OCI-LY7 (cell line): Measurements from ENCODE around the gene KCNAB2. TPM values are rescaled to one million over a fixed set of nuclear protein-coding genes. Genes with fewer than 3 reads are reported as not detected.

Experiments used
- BruUV-seq: library from RNA; stranded (reverse); fragments of 400-500 nt; replicated peaks from 2 replicates; lab custom pipeline; 2021; lab: Mats Ljungman, UMichigan
- CTCF ChIA-PET: fragments of 300-600 bp; sonication (Branson Sonifier 250); formaldehyde crosslinking; loops from one replicate; lab custom pipeline; 2022; ENCODE audit warnings: antibody characterized with exemption; ENCODE audit not compliant: unreplicated experiment; lab: Charles Lee
- POLR2A ChIA-PET: fragments of 300-600 bp; sonication (Branson Sonifier 250); formaldehyde crosslinking; loops from one replicate; lab custom pipeline; 2022; ENCODE audit warnings: antibody characterized with exemption; lab: Charles Lee
- DNase-seq: peaks from one replicate; pipeline ENCODE4 v3.0.0-alpha.2; 2015; ENCODE audit warnings: low spot score
- H2AFZ ChIP-seq: fragments of 200-600 bp; sonication (generic), shearing (Covaris generic); 2 replicates; pipeline ENCODE4 v1.6.1; 2014; ENCODE audit warnings: mild to moderate bottlenecking, antibody characterized with exemption, low read length, moderate library complexity
- H3K27ac ChIP-seq: fragments of 200-600 bp; sonication (generic); 2 replicates; pipeline ENCODE4 v1.5.1; 2014; ENCODE audit warnings: mixed run types, low read depth, mild to moderate bottlenecking, moderate library complexity, low read length, inconsistent platforms; ENCODE audit not compliant: poor library complexity, severe bottlenecking
- H3K36me3 ChIP-seq: fragments of 200-600 bp; sonication (generic); 2 replicates; pipeline ENCODE4 v1.6.1; 2014; ENCODE audit warnings: mild to moderate bottlenecking, antibody characterized with exemption, low read length, moderate library complexity, mixed read lengths; ENCODE audit not compliant: insufficient read depth
- H3K4me1 ChIP-seq: fragments of 200-600 bp; sonication (generic); 2 replicates; pipeline ENCODE4 v1.5.1; 2014; ENCODE audit warnings: mild to moderate bottlenecking, low read length; ENCODE audit not compliant: insufficient read depth, poor library complexity, severe bottlenecking
- H3K4me2 ChIP-seq: fragments of 200-600 bp; sonication (generic); 2 replicates; pipeline ENCODE4 v1.6.1; 2014; ENCODE audit warnings: mild to moderate bottlenecking, low read length
- H3K4me3 ChIP-seq: fragments of 200-600 bp; sonication (generic); 2 replicates; pipeline ENCODE4 v1.5.1; 2014; ENCODE audit warnings: mild to moderate bottlenecking, low read depth, low read length; ENCODE audit not compliant: poor library complexity, severe bottlenecking
- H3K79me2 ChIP-seq: fragments of 200-600 bp; sonication (generic); 2 replicates; pipeline ENCODE4 v1.6.1; 2016; ENCODE audit warnings: low read depth, mild to moderate bottlenecking, low read length, moderate library complexity, mixed read lengths; ENCODE audit not compliant: insufficient read depth
- H3K9me2 ChIP-seq: fragments of 200-600 bp; sonication (generic); 2 replicates; pipeline ENCODE4 v1.6.1; 2016; ENCODE audit warnings: mild to moderate bottlenecking, low read length, mixed read lengths; ENCODE audit not compliant: insufficient read depth
- H3K9me3 ChIP-seq: fragments of 200-600 bp; sonication (generic); 2 replicates; pipeline ENCODE4 v1.6.1; 2014; ENCODE audit warnings: mild to moderate bottlenecking, mixed run types, low read length, mixed read lengths
- H4K20me1 ChIP-seq: fragments of 200-600 bp; sonication (generic); 2 replicates; pipeline ENCODE4 v1.6.1; 2014; ENCODE audit warnings: mild to moderate bottlenecking, antibody characterized with exemption, low read length, moderate library complexity, mixed read lengths; ENCODE audit not compliant: insufficient read depth
- CTCF ChIP-seq: fragments of 200-600 bp; sonication (generic); conservative IDR thresholded peaks from 2 replicates; pipeline ENCODE4 v1.5.1; 2014; ENCODE audit warnings: mild to moderate bottlenecking, antibody characterized with exemption, low read length, moderate library complexity, mixed read lengths
- EZH2phosphoT487 ChIP-seq: fragments of 200-600 bp; sonication (generic); IDR thresholded peaks from 2 replicates; pipeline ENCODE4 v1.6.1; 2018; ENCODE audit warnings: low read depth, borderline replicate concordance, mild to moderate bottlenecking, mixed run types, antibody characterized with exemption, low read length, moderate library complexity, mixed read lengths
- intact Hi-C: fragments of 100-400 bp; cut with micrococcal nuclease; formaldehyde crosslinking; loops from one replicate; pipeline ENCODE4 v1.10.0; 2022; ENCODE audit not compliant: unreplicated experiment
- total RNA-seq, 2 experiments: library from RNA; depleted of rRNA in 1 of 2; stranded (reverse); fragments of >200 nt in 1 of 2; shearing (Covaris generic) in 1 of 2; gene quantifications; 2 replicates each; pipeline ENCODE4 v1.2.3, GENCODE V29; 2014 to 2022

The KCNAB2 gene
- total RNA-seq, 2 experiments from 2014 or later, result 46.7 to 133 TPM

GRCh38 chr1:6008696-6009095 is 37.0 kb upstream of the KCNAB2 start:
- no peaks in the 10 kb centered on the region for H3K36me3 ChIP-seq
- no peak overlapping the region for H3K4me2 ChIP-seq
- H3K4me1 ChIP-seq, result no peaks in the 10 kb centered on the region
- no peaks in the 10 kb centered on the region for H3K79me2 ChIP-seq
- no peak overlapping the region for H3K4me3 ChIP-seq
- no peak overlapping the region for H2AFZ ChIP-seq
- ChIA-PET POLR2A (no interaction called here), CTCF (no interaction called here)
- no peaks in the 10 kb centered on the region for H3K9me2 ChIP-seq
- no peaks in the 10 kb centered on the region for H3K9me3 ChIP-seq
- TF ChIP-seq CTCF (no peak), EZH2phosphoT487 (no peak)
- DNase-seq, result no peak
- no peak overlapping the region for H3K27ac ChIP-seq
- no peaks in the 10 kb centered on the region for H4K20me1 ChIP-seq
- intact Hi-C loops, result no loop called here
- BruUV-seq, result no TSS peak

- no peak overlapping the region for H3K27ac ChIP-seq
- no peaks in the 10 kb centered on the region for H3K9me3 ChIP-seq
- no peaks in the 10 kb centered on the region for H3K4me1 ChIP-seq
- DNase-seq, result no peak
- H3K79me2 ChIP-seq, result no peaks in the 10 kb centered on the region
- no peaks in the 10 kb centered on the region for H3K36me3 ChIP-seq
- H2AFZ ChIP-seq, result no peak overlapping the region
- H3K9me2 ChIP-seq, result no peaks in the 10 kb centered on the region
- TF ChIP-seq CTCF, result no peak
- TF ChIP-seq EZH2phosphoT487, result no peak
- intact Hi-C loops, result no loop called here
- POLR2A ChIA-PET, result no interaction called here
- BruUV-seq, result no TSS peak
- no peak overlapping the region for H3K4me3 ChIP-seq
- H4K20me1 ChIP-seq, result no peaks in the 10 kb centered on the region
- H3K4me2 ChIP-seq, result no peak overlapping the region
- CTCF ChIA-PET, result no interaction called here
Observed at GRCh38 chr1:6009120-6010040, 36.3 kb upstream of the KCNAB2 start.

GRCh38 chr1:6010554-6010953 is 35.1 kb upstream of the KCNAB2 start:
- DNase-seq, result no peak
- H3K4me3 ChIP-seq, result no peak overlapping the region
- no peaks in the 10 kb centered on the region for H3K9me3 ChIP-seq
- TF ChIP-seq CTCF (no peak), EZH2phosphoT487 (no peak)
- POLR2A ChIA-PET, result no interaction called here
- no peaks in the 10 kb centered on the region for H3K4me1 ChIP-seq
- no peaks in the 10 kb centered on the region for H3K9me2 ChIP-seq
- H2AFZ ChIP-seq, result no peak overlapping the region
- H3K4me2 ChIP-seq, result no peak overlapping the region
- no peaks in the 10 kb centered on the region for H4K20me1 ChIP-seq
- H3K27ac ChIP-seq, result no peak overlapping the region
- intact Hi-C loops, result no loop called here
- H3K36me3 ChIP-seq, result no peaks in the 10 kb centered on the region
- CTCF ChIA-PET, result no interaction called here
- no peaks in the 10 kb centered on the region for H3K79me2 ChIP-seq
- no TSS peak for BruUV-seq
